Umbilical cord (tissue), 2 donors: ENCODE results near the gene AGK. TPM values are rescaled to one million over a fixed set of nuclear protein-coding genes. Genes with fewer than 3 reads are reported as not detected.
"Not testable (repeated sequence)": the region's sequence is repeated elsewhere in the genome, so short reads cannot be mapped to it uniquely, and the experiment has no call there.

Experiments used
- DNase-seq: peaks from one replicate; pipeline ENCODE4 v3.0.0-alpha.2; 2015; ENCODE audit warnings: low spot score
- total RNA-seq: library from RNA; depleted of rRNA; stranded (reverse); fragments of >200 nt; gene quantifications from one replicate; pipeline ENCODE4 v1.2.3, GENCODE V29; 2014; ENCODE audit warnings: low replicate concordance; ENCODE audit not compliant: insufficient read depth

AGK gene
- total RNA-seq, 1 donor from 2014 or later: 20.7 TPM

GRCh38 chr7:141676618-141677017 is 125.4 kb downstream of the AGK start:
- DNase-seq: no peak

DNA sequence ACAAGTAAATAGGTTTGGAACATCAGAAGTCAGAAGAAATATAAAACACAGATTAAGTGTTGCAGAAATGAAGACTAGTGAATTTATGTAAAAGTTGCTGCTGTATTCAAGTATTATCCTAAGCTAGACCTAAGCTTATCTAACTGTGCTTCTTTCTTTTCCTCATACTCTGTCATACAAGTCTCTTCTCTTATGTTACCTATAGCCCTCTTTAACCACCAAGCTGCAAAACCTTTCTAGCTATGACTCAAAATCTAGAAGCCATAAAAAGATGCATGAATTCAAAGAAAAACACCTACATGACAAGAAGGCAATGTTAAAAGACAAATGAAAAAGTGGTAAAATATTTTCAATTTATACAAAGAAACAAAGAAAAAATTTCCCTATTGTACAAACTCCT is 127.8 kb downstream of the AGK start:
- DNase-seq: no peak

GRCh38 chr7:141685285-141686023 is 134.2 kb downstream of the AGK start:
- DNase-seq: no peak

DNA sequence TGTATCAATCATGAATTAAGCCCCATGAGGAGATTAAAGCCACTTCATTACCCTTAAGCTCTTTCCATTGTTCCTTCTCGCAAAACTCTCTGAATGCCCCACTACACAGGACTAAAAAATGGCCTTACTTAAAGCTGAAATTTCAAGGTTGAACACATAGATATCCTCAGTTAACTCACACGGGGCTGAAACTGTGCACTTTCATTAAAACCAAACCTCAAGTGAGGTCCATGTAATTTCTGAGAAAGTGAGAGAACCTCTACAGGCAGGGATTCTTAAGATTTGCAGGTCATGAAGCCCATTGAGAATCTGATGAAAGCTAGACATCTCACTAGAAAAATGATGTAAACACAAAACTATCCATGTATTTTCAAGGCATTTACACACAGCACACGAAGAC is 134.9 kb downstream of the AGK start:
- no peak for DNase-seq

DNA sequence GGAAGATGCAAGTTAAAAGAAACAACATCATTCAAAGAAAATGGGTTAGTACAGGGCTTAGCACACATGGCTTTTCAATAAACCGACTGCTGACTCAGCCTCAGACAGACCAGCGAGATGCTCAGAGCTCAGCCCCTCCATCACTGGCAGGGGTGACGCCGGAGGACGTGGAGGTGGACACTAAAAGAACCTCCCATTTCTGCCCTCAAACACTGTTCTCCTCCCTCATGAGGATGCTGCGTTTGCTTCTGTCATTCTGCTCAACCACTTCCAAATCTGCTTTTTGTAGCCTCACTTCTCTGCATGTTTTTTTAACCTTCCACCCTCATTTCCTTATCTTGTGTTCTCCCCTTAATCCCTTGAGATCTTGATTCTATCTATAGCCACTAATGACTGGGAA is 135.5 kb downstream of the AGK start:
- no peak for DNase-seq

DNA sequence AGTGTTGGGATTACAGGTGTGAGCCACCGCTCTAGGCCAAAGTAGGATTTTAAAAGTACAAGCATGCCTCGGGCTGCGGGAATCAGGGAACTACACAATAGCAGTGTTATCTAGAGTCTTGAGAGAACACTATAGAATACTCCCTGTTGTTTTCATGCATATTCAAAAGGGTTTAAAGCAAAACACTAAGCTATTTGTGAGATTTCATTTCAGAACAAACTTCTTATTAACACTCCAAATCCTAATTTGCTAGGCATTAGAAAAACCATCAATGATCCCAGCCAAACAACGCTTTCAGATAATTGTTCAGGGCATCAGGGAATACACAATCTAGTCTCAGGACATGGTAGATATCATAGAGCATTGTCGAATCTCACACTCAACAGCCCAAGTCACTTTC is 136.8 kb downstream of the AGK start:
- DNase-seq: no peak

DNA sequence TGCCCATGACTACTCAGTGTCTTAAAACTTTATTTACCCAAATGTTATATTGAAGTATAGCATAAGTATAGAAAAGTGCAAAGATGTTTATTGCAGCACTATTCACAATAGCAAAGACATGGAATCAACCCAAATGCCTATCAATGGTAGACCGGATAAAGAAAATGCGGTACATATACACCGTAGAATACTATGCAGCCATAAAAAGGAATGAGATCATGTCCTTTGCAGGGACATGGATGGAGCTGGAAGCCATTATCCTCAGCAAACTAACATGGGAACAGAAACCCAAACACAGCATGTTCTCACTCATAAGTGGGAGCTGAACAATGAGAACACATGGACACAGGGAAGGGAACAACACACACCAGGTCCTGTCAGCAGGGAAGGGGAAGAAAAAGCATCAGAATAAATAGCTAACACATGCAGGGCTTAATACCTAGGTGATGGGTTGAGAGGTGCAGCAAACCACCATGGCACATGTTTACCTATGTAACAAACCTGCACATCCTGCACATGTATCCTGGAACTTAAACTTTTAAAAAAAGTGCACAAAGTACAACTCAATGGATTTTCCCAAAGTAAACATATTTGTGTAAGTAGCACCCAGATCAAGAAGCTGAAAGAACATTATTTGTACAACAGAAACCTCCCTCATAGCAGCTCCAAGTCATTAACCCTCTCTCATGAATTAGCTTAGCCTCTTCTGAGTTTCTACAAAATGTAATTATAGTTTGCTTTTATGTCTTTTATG is 138.0 kb downstream of the AGK start:
- not testable (repeated sequence) for DNase-seq

DNA sequence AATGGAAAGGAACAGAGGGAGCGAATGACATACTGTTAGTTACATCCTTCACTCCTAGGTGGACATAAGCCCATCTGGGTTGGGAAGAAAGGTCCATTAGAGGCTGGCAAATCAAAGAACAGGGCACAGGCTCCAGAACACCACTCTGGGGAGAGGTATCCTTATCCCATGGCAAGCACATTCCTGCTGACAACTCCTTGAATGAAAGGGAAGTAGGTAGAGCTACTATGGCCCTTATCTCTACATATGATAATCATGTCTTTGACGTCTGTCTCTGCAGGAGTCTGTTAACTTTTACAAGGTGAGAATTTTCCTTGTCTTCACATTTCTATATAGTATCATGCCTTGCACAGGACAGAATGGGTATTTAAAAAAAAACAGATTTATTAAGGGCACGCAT is 140.3 kb downstream of the AGK start:
- DNase-seq: no peak

- DNase-seq: no peak
These were observed 140.8 kb downstream of the AGK start for GRCh38 chr7:141691961-141692360.

GRCh38 chr7:141693082-141693481 is 141.9 kb downstream of the AGK start:
- DNase-seq: no peak

DNA sequence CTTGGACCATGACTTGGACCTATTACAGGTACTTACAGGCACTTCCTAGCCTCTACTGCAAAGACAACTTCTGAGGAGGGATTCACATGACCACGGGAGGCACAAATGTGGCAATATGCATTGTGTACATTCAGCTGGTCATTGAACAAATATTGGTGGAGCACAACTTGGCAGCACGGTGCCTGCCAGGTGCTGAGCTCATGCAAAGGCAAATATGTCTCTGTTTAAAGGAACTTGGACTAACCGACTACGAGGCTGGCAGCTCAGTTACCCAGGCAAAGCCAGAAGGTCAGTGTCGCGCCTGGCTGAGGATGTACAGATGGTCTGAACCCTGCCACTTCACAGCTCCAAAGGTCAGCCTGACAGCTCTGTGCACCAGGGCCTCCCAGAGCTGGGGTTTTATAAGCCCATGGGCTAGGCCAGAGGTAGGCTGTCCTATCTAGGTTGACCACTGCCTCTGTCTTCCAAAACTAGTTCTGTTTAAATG is 144.6 kb downstream of the AGK start:
- no peak for DNase-seq

DNA sequence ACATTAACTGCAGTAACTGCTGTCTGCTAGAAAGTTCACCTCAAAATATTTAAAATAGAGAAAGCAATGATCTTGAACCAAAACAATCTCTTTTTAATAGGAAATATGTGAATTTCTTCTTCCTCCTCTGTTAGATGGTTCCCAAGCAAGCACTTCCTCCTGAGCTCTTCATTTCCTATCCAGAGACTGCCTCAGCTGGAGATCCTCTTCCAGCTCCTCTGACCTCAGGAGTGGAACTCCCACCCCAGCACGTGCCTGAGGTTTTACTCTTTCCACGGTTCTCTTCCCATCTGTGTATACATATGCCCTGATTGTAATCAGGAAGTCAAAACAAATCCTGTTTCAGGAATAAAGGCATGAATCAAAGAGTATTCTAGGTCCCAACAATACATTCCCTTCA is 145.1 kb downstream of the AGK start:
- DNase-seq: no peak

GRCh38 chr7:141697211-141697871 is 146.1 kb downstream of the AGK start:
- no peak for DNase-seq

- no peak for DNase-seq
These were observed 147.2 kb downstream of the AGK start for GRCh38 chr7:141698247-141699015.

GRCh38 chr7:141699860-141700259 is 148.7 kb downstream of the AGK start:
- DNase-seq: no peak

- no peak for DNase-seq
These were observed 149.2 kb downstream of the AGK start for GRCh38 chr7:141700296-141700847.

DNA sequence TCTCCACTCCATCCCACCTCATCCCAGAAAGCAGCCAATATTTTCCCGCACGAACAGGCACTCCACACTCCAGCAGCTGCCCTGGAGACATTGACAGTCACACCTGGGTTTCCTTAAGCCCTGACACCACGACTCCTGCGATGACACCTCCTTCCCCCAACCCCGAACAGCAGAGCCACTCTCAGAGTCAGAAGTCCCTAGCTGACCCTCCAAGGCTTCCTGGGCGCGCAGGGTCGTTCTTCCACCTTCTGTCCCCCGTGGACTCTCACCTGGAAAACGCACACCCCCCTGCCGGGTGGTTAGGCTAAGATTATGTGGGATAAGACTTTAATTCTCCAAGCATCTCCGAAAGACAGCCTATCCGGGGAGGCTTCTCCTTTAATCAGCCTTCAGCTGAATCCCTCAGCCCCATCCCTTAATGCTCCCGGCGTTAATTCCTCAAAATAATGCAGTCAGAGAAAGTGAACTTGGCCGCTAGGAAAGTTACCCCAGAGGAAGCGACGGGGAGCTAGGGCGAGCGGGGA is 149.7 kb downstream of the AGK start:
- DNase-seq: peak; percentile 8

GRCh38 chr7:141701489-141702046 is 150.4 kb downstream of the AGK start:
- DNase-seq: peak; percentile 43

DNA sequence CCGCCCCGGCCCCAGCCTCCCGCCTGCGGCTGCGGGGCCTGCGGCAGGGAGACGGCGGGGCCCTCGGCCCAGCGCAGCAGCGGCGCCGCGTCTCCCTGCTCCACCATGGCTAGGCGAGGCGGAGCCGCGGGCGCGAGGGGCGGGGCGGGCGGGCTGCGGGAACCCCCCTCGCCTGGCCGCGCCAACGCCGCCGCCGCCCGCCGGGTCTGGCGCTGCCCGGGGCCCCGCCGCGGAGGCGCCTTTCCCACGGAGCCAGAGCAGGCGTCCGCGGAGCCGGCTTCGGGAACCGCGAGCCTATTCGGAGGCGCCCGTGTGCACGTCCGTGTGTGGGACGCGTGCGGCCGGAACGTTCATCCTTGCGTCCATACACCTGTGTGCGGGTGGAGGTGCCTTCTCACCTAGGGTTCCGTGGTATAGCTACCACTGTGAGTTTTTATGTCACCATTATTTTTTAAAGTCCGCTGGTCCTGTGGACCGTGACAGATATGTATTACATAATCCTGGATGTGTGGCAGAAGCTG is 150.9 kb downstream of the AGK start, which contains the start of gene DENND11:
Gene DENND11, minus strand, starts transcription at position 120 of the 521 bp plus-strand sequence. Its CDS starts 13 bp downstream, at position 107.
- DNase-seq: peak; percentile 49

DNA sequence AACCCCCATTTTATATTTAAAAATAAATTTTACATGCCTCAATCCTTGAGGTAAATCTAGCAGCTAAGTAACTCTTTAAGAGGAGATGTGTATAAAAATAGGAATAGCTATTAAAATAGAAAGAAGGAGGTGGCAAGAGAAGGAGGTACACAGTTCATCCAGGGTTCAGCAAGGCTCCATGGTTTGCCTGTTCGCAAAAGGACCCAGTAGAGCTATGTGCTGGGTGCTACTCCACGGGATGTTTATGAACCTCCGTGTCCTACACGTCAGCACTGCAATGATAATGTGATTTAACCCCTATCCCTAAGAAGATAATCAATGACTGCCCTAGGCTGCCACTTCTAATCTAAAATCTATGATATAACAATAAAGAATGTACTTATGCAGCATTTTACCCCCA is 151.7 kb downstream of the AGK start:
- no peak for DNase-seq
